Vagina (tissue), 2 donors: Measurements from ENCODE around the gene SPSB2.

Experiments used
- POLR2AphosphoS5 ChIP-seq, 2 donors: sonication (generic); formaldehyde crosslinking; IDR thresholded peaks; one replicate each; pipeline ENCODE4 v1.9.0; 2017; ENCODE audit warnings: antibody characterized with exemption in 2 of 2, mild to moderate bottlenecking in 2 of 2, low read depth in 1 of 2; ENCODE audit not compliant: insufficient read depth in 1 of 2
- TF ChIP-seq, protein P1 (sequence below), 3 experiments: fragments of 450-650 bp in 2 of 3; fragments of 200-600 bp in 1 of 3; sonication (generic) in 1 of 3; IDR thresholded peaks; one replicate each; pipeline ENCODE4 v1.5.1; 2017 to 2019; ENCODE audit warnings: antibody characterized with exemption in 3 of 3, mild to moderate bottlenecking in 2 of 3, moderate library complexity in 2 of 3

DNA sequence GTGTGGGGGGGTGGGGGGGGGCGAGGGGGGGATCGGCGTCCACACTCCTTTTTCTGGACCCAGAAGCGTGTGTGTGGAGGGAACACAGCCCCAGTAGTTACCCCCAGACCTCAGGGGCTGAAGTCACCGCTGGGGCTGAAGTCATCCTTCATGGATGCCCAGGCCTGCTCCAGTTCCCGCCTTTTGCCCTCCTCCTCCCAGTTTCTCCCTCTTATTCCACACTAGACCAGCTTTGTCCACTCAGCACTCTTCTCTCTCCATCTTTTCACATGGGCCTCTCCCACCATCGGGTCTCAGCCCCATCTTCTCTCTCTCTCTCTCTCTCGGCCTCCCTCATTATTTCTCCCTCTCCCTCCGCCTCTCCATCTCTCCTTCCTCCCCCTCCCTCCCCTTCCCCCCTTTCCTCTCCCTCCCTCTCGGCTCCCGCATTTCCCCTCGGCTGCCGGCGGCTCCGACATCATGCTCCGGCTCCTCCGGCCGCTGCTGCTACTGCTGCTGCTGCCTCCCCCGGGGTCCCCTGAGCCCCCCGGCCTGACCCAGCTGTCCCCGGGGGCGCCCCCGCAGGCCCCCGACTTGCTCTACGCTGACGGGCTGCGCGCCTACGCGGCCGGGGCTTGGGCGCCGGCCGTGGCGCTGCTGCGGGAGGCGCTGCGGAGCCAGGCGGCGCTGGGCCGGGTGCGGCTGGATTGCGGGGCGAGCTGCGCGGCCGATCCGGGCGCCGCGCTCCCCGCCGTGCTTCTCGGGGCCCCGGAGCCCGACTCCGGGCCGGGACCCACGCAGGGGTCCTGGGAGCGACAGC lies 44.9 kb downstream of the SPSB2 start, which contains the start of gene P3H3:
- TF ChIP-seq, protein P1, sequence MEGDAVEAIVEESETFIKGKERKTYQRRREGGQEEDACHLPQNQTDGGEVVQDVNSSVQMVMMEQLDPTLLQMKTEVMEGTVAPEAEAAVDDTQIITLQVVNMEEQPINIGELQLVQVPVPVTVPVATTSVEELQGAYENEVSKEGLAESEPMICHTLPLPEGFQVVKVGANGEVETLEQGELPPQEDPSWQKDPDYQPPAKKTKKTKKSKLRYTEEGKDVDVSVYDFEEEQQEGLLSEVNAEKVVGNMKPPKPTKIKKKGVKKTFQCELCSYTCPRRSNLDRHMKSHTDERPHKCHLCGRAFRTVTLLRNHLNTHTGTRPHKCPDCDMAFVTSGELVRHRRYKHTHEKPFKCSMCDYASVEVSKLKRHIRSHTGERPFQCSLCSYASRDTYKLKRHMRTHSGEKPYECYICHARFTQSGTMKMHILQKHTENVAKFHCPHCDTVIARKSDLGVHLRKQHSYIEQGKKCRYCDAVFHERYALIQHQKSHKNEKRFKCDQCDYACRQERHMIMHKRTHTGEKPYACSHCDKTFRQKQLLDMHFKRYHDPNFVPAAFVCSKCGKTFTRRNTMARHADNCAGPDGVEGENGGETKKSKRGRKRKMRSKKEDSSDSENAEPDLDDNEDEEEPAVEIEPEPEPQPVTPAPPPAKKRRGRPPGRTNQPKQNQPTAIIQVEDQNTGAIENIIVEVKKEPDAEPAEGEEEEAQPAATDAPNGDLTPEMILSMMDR (IDR thresholded peaks at IDR 0.05), result no peak
- TF ChIP-seq POLR2AphosphoS5 (IDR thresholded peaks at IDR 0.05; ENCODE audit: insufficient read depth in 1 of 2, low read depth in 1 of 2), result no peak
